AG08396 (cell line): Measurements from ENCODE around the gene C13orf46.

Source experiments
- DNase-seq: peaks from one replicate; pipeline ENCODE4 v3.0.0; 2012; ENCODE audit warnings: low spot score, mixed read lengths

The C13orf46 gene

DNA sequence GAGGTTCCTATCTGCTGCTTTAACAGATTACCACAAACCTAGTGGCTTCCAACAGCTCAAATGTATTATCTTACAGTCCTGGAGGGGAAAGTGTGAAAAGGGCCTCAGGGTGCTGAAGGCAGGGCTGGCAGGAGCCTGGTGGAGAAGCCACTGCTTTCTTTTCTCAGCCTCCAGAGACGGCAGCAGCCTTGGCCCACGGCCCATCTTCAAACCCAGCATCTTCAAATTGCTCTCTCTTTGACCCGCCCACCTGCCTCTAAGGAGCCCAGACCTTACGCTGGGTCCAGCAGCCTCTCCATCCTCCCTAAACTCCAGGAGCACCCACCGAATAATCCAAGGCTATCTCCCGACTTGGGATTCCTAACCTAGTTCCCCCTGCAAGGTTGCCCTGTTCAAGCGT lies 35.6 kb downstream of the C13orf46 start:
- DNase-seq = no peak

DNA sequence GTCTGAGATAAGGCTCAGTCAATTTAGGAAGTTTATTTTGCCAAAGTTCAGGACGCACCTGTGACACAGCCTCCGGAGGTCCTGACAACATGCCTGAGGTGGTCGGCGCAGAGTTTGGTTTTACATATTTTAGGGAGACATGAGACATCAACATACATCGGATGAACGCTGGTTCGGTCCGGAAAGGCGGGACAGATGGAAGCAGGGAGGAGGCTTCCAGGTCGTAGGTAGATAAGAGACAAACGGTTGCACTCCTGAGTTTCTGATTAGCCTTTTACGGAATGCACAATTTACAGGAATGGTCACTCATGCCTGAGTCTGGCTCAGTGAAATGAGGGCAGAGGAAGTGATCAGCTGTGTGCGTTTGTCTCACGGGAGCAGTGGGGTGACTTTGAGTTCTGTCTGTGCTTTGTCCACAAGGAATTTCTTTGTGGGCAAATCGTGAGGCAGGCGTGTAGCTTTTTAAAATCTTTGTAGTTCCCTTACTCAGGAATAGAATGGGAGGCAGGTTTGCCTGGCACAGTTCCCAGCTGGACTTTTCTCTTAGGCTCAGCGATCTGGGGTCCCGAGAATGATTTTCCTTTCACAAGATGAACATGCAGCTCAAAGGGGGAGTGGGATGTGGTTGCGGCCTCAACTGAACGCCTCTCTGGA lies 36.2 kb downstream of the C13orf46 start:
- no peak for DNase-seq

- no peak for DNase-seq
Measured at GRCh38 chr13:113937073-113937472, 36.8 kb downstream of the C13orf46 start.

DNA sequence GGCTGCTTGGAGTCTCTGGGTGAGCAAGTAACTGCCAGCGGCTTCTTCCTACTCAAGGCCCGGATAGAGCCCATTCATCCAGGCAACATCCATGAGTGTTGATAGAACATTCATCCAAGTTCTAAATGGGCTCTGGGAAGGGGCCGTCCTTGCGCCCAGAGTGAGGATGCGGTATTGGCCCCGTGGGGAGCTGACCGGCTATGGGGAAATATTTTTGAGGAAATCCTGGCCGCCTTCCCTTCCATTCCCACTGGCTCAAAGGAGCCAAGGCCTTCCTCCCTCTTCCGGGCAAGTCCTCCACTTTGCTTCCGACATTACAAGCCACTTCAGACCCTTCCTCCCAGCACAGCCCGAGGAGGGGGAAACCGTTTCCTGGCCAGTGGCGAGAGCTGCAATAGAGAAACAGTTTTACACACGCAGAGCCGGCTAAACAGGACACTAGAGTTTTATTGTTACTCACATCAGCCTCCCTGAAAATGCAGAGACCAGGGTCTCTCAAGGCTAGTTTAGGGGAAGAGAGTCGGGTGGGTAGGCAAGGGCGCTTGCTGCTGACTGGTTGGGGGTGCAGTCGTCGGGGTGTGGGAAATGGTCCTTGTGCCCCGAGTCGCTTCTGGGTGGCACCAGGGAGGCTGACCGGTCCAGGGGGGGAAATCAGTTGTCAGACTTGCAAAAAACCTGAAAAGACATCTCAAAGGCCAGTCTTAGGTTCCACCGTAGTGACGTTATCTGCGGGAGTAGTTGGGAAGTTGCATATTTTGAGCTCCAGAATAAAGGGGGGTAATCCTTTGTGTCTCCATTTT lies 37.5 kb downstream of the C13orf46 start:
- DNase-seq = no peak

- no peak for DNase-seq
Measured at GRCh38 chr13:113935001-113935844, 38.7 kb downstream of the C13orf46 start.

GRCh38 chr13:113934576-113934975 lies 39.3 kb downstream of the C13orf46 start:
- DNase-seq = no peak

DNA sequence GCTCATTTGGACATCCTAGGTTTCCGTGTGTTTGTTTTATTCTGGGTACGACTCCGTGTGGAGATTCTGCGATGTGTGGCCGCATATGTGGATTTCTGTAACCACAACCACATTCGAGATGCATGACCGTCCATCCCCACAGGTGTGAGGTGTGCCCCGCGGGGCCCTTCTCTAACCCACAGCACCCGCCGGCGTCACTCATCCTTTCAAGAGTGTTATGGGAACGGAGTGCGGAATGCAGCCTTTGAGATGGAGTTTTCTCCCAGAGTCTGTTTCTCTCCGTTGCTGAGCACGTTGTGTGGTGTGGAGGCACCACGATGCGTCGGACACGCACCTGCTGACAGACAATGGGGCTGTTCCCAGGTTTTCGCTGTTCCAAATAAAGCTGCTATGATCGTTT lies 40.0 kb downstream of the C13orf46 start:
- DNase-seq = no peak

GRCh38 chr13:113931841-113932459 lies 41.9 kb downstream of the C13orf46 start:
- no peak for DNase-seq

DNA sequence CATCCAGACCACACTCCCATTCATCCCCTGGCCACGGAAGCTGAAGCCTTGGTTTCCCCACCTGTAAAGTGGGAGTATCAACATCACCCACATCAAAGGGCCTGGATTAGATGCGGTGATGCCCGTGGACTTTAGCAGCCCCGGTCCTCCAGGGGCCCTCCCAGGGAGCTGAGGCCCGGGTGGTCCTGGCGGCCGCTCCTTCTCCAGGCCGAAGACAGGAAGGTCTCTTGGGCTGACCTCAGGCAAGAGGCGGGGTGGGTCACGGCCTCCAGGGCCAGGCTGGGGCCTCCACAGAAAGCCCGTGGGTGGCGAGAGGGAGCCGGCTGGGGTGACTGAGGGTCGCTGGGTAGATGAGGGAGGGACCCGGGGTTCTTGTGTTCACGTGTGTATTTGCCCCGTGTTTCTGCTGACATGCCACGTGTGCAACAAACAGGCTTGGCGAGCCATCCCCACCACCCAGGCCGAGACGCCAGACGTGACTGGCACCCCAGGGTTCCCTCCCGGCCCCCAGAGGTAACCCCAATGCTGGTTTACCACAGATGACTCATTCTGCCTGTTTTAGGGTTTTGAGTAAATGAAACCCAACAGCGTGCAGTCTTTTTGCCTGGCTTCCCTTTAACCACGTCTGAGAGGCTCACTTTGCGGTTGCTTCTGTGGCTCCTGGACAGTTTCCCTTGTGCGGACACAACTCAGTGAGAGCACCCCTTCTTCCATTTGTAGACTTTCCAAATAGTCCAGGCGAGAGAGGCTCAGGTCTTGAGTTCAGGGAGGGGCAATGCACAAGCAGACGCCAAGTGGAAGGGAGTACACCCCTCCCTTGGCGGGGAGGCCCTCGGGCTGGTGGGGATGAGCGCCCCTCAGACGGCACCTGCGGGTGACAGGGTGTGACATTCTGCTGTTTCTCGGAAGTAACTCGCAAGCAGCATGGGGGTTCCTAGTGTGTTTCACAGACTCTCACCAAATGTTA lies 42.9 kb downstream of the C13orf46 start:
- DNase-seq = no peak

DNA sequence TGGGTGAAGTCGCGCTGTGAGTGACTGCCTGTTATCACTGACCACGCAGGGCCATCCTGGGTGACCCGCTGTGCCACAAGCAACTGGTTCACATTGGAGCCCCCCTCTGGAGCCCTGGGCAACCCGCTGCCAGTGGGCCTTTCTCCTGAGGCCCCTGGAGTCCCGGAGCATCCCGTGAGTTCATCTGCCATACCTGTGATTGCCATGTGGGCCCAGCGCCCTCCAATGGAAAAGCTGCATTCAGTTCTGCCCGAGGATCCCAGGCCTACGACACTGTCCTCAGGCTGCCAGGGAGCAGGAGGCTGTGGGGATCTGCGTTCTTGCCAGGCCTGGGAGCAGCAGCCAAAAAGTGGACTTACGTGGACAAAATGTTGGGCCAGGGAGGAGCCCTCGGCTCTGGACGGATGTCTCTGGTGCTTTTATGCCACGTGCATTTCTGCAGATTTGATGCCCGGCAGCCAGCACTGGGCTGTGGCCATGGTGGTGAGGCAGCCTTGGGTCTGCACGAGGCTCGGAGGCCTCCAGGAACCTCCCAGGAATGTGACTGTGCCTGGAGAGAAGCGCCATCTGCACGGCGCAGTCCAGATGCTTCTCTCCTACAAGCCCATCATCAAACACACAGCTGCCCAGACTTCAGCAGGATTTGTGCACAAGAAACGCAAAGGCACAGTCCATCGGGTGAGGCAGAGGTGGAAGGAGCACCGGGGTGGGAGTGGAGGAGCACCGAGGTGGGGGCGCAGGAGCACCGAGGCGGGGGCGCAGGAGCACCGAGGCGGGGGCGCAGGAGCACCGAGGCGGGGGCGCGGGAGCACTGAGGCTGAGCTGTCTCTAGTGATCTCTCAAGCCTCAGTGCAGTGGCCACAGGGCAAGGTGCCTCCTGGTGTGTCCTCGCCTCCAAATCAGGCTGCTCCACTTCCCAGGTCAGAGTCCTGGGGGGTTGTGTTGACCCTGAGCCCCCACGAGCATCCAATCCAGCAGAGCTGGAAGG lies 44.0 kb downstream of the C13orf46 start:
- no peak for DNase-seq

GRCh38 chr13:113928685-113929627 lies 44.9 kb downstream of the C13orf46 start:
- DNase-seq = peak; percentile 86

GRCh38 chr13:113927661-113928581 lies 46.0 kb downstream of the C13orf46 start:
- DNase-seq = peak; percentile 92

DNA sequence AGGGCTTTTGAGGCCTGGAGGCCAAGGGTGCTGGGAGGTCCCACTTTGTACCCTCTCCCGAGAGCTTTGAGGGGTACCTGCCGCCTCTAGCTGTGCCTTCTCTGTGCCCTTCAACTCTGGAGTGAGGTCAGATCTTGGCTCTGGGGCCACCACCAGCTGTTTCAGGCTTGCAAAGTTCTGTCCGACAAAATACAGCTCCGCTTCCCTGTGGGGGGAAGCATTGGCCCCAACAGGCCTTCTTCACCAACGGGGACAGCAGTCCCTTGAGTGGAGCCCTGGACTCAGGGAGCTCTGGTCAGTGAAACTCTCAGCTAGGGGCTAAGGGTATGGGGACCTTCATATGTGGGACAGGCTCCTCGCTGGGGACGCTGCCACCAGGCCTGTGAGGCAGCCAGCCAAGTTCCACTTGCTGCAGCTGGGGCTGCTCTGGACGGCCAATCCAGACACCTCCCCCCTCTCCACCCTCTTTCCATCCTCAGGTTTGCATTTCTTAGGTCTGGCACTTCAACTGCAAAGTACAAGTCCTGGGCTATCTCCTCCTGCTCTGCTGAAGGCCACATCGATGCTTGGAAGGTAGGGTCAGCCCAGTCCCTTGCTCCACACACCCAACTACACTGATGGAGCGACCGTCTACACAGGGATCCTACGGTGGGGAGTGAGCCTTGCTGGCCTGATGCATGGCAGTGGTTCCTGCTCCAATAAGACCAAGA lies 46.8 kb downstream of the C13orf46 start:
- no peak for DNase-seq

GRCh38 chr13:113926301-113926761 lies 47.5 kb downstream of the C13orf46 start:
- no peak for DNase-seq

GRCh38 chr13:113924184-113924901 lies 49.5 kb downstream of the C13orf46 start:
- DNase-seq = no peak
